Muscle layer of colon (tissue), 2 donors: Measurements from ENCODE around the gene TCF19.
"Not testable (repeated sequence)": the region's sequence is repeated elsewhere in the genome, so short reads cannot be mapped to it uniquely, and the experiment has no call there.

Experiments
- H3K27ac ChIP-seq: one replicate; pipeline ENCODE4 v1.7.0; 2013; ENCODE audit warnings: low read depth, mild to moderate bottlenecking, low read length, moderate library complexity
- H3K27me3 ChIP-seq, 2 donors: one replicate each; pipeline ENCODE4 v1.7.0; 2013; ENCODE audit warnings: low read length in 2 of 2, mild to moderate bottlenecking in 2 of 2; ENCODE audit not compliant: insufficient read depth in 2 of 2, control insufficient read depth in 1 of 2
- H3K36me3 ChIP-seq: one replicate; pipeline ENCODE4 v1.7.0; 2013; ENCODE audit warnings: mild to moderate bottlenecking, low read length; ENCODE audit not compliant: insufficient read depth
- H3K4me1 ChIP-seq: one replicate; pipeline ENCODE4 v1.7.0; 2013; ENCODE audit warnings: mild to moderate bottlenecking, low read length; ENCODE audit not compliant: insufficient read depth
- H3K4me3 ChIP-seq, 2 donors: one replicate each; pipeline ENCODE4 v1.7.0; 2013; ENCODE audit warnings: low read length in 2 of 2, low read depth in 1 of 2, mild to moderate bottlenecking in 1 of 2, moderate library complexity in 1 of 2
- H3K9ac ChIP-seq: one replicate; pipeline ENCODE4 v1.7.0; 2013; ENCODE audit warnings: low read length
- H3K9me3 ChIP-seq: one replicate; pipeline ENCODE4 v1.7.0; 2013; ENCODE audit warnings: mild to moderate bottlenecking, low read length
- donor health status: abdominal sarcoma.
- donor health status: Adenocarcinoma of cecum.

TCF19 gene

DNA sequence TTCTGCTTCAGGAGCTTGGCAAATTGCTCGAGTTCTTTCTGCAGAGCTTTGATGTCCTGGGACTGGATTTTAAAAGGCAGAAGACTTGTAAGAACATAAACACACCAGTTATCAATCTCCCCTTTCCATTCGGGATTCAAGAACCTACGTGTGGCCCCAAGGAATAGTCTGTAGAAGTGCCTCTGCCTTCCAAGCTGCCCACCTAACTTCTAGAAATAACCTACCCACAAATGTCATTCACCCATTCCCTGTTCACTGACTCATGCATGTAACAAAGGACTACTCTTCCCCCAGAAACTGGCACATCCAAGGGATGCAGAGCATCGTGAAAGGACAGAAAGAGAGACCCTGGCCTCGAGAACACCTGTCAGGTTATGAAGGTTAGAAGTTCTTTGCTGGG lies 7.6 kb downstream of the TCF19 start:
- Histone ChIP-seq H3K9me3 (no peaks in the 10 kb centered on the region), H3K27ac (no peak overlapping the region), H3K27me3 (no peaks in the 10 kb centered on the region), H3K4me1 (no peaks in the 10 kb centered on the region), H3K36me3 (no peaks in the 10 kb centered on the region), H3K9ac (no peak overlapping the region), H3K4me3 (no peak overlapping the region)

DNA sequence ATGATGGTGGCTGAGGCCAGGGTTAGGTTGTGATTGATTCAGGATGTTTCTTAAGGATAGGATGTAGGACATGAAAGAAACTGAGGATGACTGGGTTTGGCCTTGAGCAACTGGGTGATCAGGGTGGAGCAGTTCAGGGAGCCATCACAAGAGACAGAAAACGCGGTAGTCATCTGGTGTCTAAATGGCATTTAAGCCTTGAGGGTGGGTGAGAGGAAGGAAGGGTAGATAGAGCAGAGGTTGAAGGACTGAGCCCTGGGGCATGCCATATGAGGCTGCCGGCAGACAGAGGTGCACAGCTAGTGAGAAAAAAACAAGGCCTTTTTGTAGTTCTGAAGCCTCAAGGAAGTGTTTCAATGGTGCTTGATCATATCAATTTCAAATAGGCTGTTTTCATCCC lies 10.2 kb downstream of the TCF19 start:
- H3K4me3 ChIP-seq = no peak overlapping the region
- H3K9ac ChIP-seq = no peak overlapping the region
- no peaks in the 10 kb centered on the region for H3K4me1 ChIP-seq
- no peaks in the 10 kb centered on the region for H3K9me3 ChIP-seq
- no peaks in the 10 kb centered on the region for H3K36me3 ChIP-seq
- no peak overlapping the region for H3K27ac ChIP-seq
- H3K27me3 ChIP-seq = no peaks in the 10 kb centered on the region

DNA sequence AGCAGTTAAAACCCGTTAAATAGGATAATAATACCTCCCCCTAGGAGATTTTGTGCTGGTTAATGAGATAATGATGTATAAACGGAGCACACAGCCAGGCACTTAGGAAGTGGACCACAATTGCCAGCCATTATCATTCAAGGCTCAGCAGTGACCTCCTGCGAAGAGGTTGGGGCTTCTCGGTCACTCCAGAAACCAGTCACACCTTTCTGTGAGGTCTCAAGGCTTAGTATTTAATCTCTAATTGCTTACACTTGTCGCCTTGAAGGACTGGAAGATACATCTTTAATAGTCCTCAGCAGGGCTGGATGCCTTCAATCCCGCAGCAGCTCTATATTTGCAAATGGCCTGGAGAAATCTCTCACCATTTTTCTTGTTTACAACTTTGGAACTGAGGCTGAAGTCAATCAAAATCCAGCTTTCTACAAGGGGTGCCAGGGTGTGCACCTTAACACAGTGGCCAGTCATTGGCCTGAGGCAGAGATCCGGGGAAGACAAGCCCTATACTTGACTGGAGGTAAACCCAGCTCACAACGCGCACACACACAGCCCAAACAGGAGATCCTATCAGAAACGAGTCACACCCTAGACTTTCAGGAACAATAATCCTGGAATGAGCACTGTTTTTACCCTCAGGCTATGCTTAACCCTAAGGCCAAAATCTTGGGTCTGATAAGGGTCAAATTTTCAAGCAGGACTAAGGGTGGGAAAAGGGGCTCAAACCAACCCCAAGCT lies 10.9 kb downstream of the TCF19 start:
- Histone ChIP-seq H3K27me3 (no peaks in the 10 kb centered on the region), H3K27ac (no peak overlapping the region), H3K4me1 (no peaks in the 10 kb centered on the region), H3K4me3 (no peak overlapping the region), H3K36me3 (no peaks in the 10 kb centered on the region), H3K9ac (no peak overlapping the region), H3K9me3 (no peaks in the 10 kb centered on the region)

DNA sequence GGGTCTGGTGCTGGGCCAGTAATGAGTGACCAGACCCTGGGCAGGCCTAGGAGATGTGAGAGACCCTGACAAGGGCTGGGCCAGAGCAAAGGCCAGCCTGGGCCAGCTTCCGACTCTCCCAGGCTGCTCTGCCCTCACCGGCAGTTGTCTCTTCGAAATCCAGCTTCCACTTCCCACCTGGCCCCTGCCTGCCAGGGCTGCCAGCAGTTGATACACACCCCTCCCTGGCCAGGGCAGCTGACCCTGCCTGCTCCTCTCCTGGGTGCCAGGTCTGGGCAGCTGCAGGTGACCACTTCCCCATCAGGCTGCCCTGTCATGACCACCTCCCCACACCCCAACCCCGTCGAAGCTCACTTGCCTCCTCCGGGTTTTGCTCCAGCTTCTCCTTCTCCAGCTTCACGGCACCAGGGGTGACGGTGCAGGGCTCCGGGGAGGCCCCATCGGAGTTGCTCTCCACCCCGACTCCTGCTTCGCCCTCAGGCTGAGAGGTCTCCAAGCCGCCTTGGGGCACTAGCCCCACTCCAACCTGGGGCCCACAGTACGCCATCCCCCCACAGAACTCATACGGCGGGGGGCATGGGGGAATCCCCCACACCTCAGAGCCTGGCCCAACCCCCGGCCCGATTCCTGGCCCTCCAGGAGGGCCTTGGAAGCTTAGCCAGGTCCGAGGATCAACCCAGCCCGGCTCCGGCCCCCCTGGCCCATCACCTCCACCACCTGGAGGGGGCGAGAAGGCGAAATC lies 11.6 kb downstream of the TCF19 start:
- not testable (repeated sequence) for H3K4me1 ChIP-seq, H3K27ac ChIP-seq, H3K9me3 ChIP-seq, H3K27me3 ChIP-seq, H3K36me3 ChIP-seq, H3K4me3 ChIP-seq, H3K9ac ChIP-seq

DNA sequence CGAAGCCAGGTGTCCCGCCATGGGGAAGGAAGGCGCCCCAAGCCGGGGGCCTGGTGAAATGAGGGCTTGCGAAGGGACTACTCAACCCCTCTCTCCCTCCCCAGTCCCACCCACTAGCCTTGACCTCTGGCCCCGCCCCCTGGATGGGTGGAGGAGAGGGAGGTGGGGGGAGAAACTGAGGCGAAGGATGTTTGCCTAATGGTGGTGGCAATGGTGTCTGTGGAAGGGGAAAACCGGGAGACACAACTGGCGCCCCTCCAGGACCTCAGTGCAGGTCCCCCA lies 12.2 kb downstream of the TCF19 start, which contains the start of gene POU5F1:
TSS of gene POU5F1 (minus strand) at position 83 of the 282 bp plus-strand sequence. CDS start at position 21, 62 bp downstream.
- Histone ChIP-seq H3K9me3 (no peaks in the 10 kb centered on the region), H3K27ac (no peak within 1 kb of the TSS), H3K27me3 (no peaks in the 10 kb centered on the region), H3K4me3 (no peak within 1 kb of the TSS), H3K36me3 (no peaks in the 10 kb centered on the region), H3K9ac (no peak within 1 kb of the TSS), H3K4me1 (no peaks in the 10 kb centered on the region)

DNA sequence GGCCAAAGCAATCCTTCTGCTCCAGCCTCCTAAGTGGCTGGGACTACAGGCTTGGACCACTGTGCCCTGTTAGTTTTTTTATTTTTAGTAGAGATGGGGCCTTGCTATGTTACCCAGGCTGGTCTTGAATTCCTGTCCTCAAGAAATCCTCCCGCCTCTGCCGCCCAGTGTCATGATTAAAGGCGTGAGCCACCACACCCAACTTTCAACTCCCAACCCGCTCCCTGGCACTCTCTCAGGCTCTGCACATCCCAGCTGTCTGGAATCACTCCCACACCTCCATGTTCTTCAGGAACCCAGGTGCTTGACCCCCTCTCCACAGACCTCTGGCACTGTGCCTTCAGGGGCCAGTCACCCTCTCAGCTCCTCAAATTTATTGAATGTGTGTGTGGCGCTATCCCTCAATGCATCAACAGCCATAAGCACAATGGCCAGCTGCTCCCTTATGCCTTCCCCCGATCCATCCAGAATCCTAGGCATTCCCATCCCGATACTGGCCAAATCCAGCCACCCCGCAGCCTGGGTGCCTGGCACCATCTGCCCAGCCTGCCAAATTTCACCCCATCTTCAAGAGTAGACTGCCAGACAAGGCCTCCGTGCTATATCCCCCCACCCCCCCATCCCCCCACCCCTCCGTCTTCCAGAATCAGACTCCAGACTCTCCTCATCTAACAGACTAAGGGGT lies 12.7 kb downstream of the TCF19 start:
- no peaks in the 10 kb centered on the region for H3K36me3 ChIP-seq
- no peaks in the 10 kb centered on the region for H3K9me3 ChIP-seq
- H3K4me3 ChIP-seq = no peak overlapping the region
- no peaks in the 10 kb centered on the region for H3K4me1 ChIP-seq
- no peak overlapping the region for H3K27ac ChIP-seq
- H3K27me3 ChIP-seq = no peaks in the 10 kb centered on the region
- no peak overlapping the region for H3K9ac ChIP-seq

DNA sequence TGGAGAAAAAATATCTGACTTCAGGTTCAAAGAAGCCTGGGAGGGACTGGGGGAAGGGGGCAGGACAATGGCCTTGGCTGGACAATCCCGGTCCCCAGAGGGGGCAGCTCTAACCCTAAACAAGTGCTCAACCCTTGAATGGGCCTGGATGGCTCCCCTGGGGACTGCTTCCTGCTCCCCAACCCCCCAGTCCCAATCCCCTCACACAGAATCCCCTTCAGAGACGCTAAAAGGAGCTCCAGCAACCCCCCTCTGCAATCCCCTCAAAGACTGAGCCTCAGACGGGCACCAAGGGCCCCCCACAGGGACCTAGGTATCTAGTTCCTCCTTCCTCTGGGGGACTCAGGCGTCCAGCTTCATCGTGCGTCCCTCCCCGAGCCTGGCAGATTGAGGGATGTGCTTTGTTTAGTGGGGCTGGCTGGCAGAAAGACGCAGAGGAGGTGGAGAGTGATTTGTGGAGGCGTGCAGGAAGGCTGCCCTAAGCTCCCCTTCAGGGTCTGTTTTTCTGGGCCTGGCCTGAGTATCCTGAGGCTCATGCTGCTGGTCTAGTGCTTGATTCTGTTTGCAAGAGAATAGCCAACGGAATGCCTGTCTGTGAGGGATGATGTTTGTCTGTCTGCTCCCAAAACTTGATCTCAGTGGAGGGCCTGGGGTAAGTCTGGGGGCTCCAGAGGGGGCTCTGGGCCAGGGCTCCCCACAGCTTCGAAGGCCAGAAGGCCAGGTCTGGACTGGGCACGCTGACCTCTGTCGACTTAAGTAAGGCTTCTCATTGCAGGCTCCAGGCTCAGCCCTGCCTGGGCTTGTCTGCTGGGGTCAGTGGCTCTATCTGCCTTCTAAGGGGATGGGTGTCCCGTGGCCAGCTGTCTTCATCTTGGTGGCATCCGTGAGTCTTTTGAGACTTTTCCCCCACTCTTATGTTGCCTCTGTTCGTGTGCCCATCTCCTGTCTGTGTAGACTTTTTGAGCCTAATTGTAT lies 13.8 kb downstream of the TCF19 start:
- no peak overlapping the region for H3K4me3 ChIP-seq
- no peaks in the 10 kb centered on the region for H3K9me3 ChIP-seq
- no peaks in the 10 kb centered on the region for H3K36me3 ChIP-seq
- H3K27me3 ChIP-seq = no peaks in the 10 kb centered on the region
- H3K9ac ChIP-seq = no peak overlapping the region
- no peaks in the 10 kb centered on the region for H3K4me1 ChIP-seq
- no peak overlapping the region for H3K27ac ChIP-seq

DNA sequence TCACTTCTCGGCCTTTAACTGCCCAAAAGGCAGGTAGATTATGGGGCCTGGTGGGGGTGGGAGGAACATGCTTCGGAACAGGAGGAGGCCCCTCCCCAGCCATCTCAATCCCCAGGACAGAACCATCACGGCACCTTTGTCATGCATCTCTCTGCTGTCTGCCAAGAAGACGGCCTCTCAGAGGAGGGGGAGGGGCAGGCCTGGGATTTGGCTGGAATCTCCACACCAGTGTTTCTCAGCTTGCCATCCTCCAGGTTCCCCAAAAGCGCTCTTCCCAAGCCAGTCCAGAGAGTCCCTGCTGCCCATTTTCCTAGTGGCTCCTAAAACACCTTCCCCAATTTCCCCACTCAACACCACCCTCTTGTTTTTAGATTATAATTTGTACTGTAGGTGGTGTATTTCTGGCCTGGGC lies 14.6 kb downstream of the TCF19 start:
- Histone ChIP-seq H3K27me3 (no peaks in the 10 kb centered on the region), H3K27ac (no peak overlapping the region), H3K4me3 (no peak overlapping the region), H3K36me3 (no peaks in the 10 kb centered on the region), H3K9me3 (no peaks in the 10 kb centered on the region), H3K4me1 (no peaks in the 10 kb centered on the region), H3K9ac (no peak overlapping the region)

DNA sequence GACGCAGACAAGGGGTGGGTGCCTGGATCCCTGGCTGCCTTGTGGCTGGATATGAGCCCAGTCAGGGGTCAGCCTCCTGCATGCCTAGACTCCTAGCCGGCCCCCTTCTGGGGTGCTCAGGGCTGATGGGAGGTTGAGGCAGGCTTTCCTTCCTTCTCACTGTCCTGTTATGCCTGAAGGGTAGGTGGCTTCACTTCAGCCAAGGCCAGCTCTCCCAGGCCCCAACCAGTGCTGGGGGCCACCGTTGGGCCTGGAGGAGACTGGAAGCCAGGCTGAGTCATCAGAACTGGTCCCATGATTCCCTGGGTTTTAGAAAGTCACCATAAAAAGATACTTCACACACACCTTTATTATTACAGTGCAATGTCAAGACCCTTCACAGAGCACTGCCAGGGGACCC lies 15.0 kb downstream of the TCF19 start:
- no peaks in the 10 kb centered on the region for H3K4me1 ChIP-seq
- no peaks in the 10 kb centered on the region for H3K27me3 ChIP-seq
- H3K9ac ChIP-seq = no peak overlapping the region
- H3K9me3 ChIP-seq = no peaks in the 10 kb centered on the region
- no peak overlapping the region for H3K27ac ChIP-seq
- no peaks in the 10 kb centered on the region for H3K36me3 ChIP-seq
- H3K4me3 ChIP-seq = no peak overlapping the region

DNA sequence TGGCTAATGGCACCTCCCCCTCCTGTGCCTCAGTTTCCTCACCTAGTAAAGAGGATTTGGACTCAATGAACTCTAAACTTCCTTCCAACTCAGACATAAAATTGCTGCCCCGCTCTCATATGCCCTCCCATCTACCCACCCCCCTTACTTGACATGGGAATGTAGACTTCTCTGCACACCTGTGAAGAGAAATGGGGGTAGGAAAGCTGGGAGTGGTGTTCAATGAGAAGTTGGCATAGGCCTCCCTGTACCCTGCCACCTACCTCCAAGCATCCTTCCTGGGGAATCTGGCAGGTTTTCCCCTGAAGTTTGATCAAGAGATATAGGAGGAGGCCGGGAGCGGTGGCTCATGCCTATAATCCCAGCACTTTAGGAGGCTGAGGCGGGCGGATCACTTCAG lies 16.0 kb downstream of the TCF19 start:
- Histone ChIP-seq H3K4me3 (no peak overlapping the region), H3K4me1 (no peaks in the 10 kb centered on the region), H3K9me3 (no peaks in the 10 kb centered on the region), H3K9ac (no peak overlapping the region), H3K27ac (no peak overlapping the region), H3K27me3 (no peaks in the 10 kb centered on the region), H3K36me3 (no peaks in the 10 kb centered on the region)

DNA sequence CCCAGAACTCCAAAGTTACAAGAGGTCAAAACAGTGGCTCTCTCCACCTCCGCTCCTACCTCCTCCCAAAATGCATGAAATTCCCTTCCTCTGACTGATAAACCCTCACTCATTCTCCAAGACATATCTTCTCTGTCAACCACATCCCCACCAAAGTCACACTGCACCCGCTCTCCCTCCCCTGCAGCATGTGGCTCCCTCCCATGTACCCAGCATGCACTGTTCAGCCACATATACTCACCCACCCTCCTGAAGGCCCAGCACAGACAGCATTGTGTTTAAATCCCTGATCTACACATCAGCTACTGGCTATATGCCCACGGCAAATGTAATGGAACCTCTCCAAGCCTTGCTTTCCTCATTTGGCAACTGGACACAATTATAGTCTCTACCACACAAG lies 17.6 kb downstream of the TCF19 start:
- Histone ChIP-seq H3K27ac (no peak overlapping the region), H3K9me3 (no peaks in the 10 kb centered on the region), H3K36me3 (no peaks in the 10 kb centered on the region), H3K4me3 (no peak overlapping the region), H3K9ac (no peak overlapping the region), H3K4me1 (peaks cover 4% of the 10 kb centered on the region), H3K27me3 (no peaks in the 10 kb centered on the region)
